ENCODE measurements around the gene SLC25A12. TPM values are rescaled to one million over a fixed set of nuclear protein-coding genes. Genes with fewer than 3 reads are reported as not detected.

The SLC25A12 gene
- total RNA-seq, 2 experiments from 2014 or later, result 8.7 to 9.5 TPM

- H3K27ac ChIP-seq (ENCODE audit: low read depth in 1 of 2, low read length in 2 of 2), result no peak overlapping the region
- intact Hi-C loops (cut with DNase I, micrococcal nuclease), result loop anchor here in 1 of 2 experiments (5.0 kb wide), 1 partner anchor 508 kb away; the partner anchor contains the start of gene ITGA6
- H3K4me3 Mint-ChIP-seq, result no peak overlapping the region
- no peaks in the 10 kb centered on the region for H3K9me3 ChIP-seq (ENCODE audit: control insufficient read depth in 1 of 2, insufficient read depth in 1 of 2, low read length in 2 of 2)
- no peak overlapping the region for H3K27ac Mint-ChIP-seq
- no peak for DNase-seq
- H3K9me3 Mint-ChIP-seq, result no peaks in the 10 kb centered on the region
- no peaks in the 10 kb centered on the region for H3K36me3 ChIP-seq (ENCODE audit: insufficient read depth, low read length)
- H3K4me3 ChIP-seq (ENCODE audit: low read length), result no peak overlapping the region
- peaks cover 9% of the 10 kb centered on the region for H3K36me3 Mint-ChIP-seq (ENCODE audit: low read depth)
- ChIA-PET CTCF (no interaction called here), POLR2A (no interaction called here)
- H3K27me3 ChIP-seq (ENCODE audit: control insufficient read depth in 1 of 2, insufficient read depth in 2 of 2, low read length in 2 of 2), result no peaks in the 10 kb centered on the region
- no peak for TF ChIP-seq CTCF (IDR thresholded peaks at IDR 0.05)
- H3K4me1 Mint-ChIP-seq (ENCODE audit: low read depth), result peaks cover 27% of the 10 kb centered on the region
- ATAC-seq (ENCODE audit: poor library complexity), result no peak
- H3K4me1 ChIP-seq (ENCODE audit: insufficient read depth, low read length), result peaks cover 18% of the 10 kb centered on the region
- H3K27me3 Mint-ChIP-seq, result no peaks in the 10 kb centered on the region
These were observed 25.4 kb upstream of the SLC25A12 start for GRCh38 chr2:171919453-171919852.

- CTCF ChIA-PET, result no interaction called here
- no peaks in the 10 kb centered on the region for H3K27me3 ChIP-seq (ENCODE audit: control insufficient read depth in 1 of 2, insufficient read depth in 2 of 2, low read length in 2 of 2)
- no peaks in the 10 kb centered on the region for H3K9me3 Mint-ChIP-seq
- H3K4me3 ChIP-seq (ENCODE audit: low read length), result no peak overlapping the region
- no peaks in the 10 kb centered on the region for H3K4me1 Mint-ChIP-seq (ENCODE audit: low read depth)
- intact Hi-C loops (cut with DNase I, micrococcal nuclease), result no loop called here
- DNase-seq (no peak), ATAC-seq (ENCODE audit: poor library complexity) (no peak)
- H3K27me3 Mint-ChIP-seq, result no peaks in the 10 kb centered on the region
- H3K4me1 ChIP-seq (ENCODE audit: insufficient read depth, low read length), result no peaks in the 10 kb centered on the region
- H3K9me3 ChIP-seq (ENCODE audit: control insufficient read depth in 1 of 2, insufficient read depth in 1 of 2, low read length in 2 of 2), result peaks cover 0 to 4% of the 10 kb centered on the region in 2 experiments
- no peak overlapping the region for H3K4me3 Mint-ChIP-seq
- H3K36me3 Mint-ChIP-seq (ENCODE audit: low read depth), result no peaks in the 10 kb centered on the region
- no peak overlapping the region for H3K27ac ChIP-seq (ENCODE audit: low read depth in 1 of 2, low read length in 2 of 2)
- H3K27ac Mint-ChIP-seq, result no peak overlapping the region
- POLR2A ChIA-PET, result no interaction called here
- no peak for TF ChIP-seq CTCF (IDR thresholded peaks at IDR 0.05)
- H3K36me3 ChIP-seq (ENCODE audit: insufficient read depth, low read length), result no peaks in the 10 kb centered on the region
These were observed 19.5 kb upstream of the SLC25A12 start for GRCh38 chr2:171913517-171913916.

- no peak for ATAC-seq (ENCODE audit: poor library complexity)
These were observed 16.4 kb upstream of the SLC25A12 start for GRCh38 chr2:171910494-171910893.

More at GRCh38 chr2:171910494-171910893, 16.4 kb upstream of the SLC25A12 start:
- Mint-ChIP-seq H3K4me1 (ENCODE audit: low read depth) (no peaks in the 10 kb centered on the region), H3K9me3 (no peaks in the 10 kb centered on the region), H3K27me3 (no peaks in the 10 kb centered on the region), H3K36me3 (ENCODE audit: low read depth) (no peaks in the 10 kb centered on the region), H3K27ac (no peak overlapping the region), H3K4me3 (no peak overlapping the region)
- intact Hi-C loops (cut with DNase I, micrococcal nuclease), result no loop called here
- no peak overlapping the region for H3K27ac ChIP-seq (ENCODE audit: low read depth in 1 of 2, low read length in 2 of 2)
- H3K27me3 ChIP-seq (ENCODE audit: control insufficient read depth in 1 of 2, insufficient read depth in 2 of 2, low read length in 2 of 2), result no peaks in the 10 kb centered on the region
- H3K4me1 ChIP-seq (ENCODE audit: insufficient read depth, low read length), result no peaks in the 10 kb centered on the region
- no peak for DNase-seq
- no peaks in the 10 kb centered on the region for H3K36me3 ChIP-seq (ENCODE audit: insufficient read depth, low read length)
- H3K4me3 ChIP-seq (ENCODE audit: low read length), result no peak overlapping the region
- TF ChIP-seq CTCF (IDR thresholded peaks at IDR 0.05), result no peak
- CTCF ChIA-PET, result no interaction called here
- POLR2A ChIA-PET, result no interaction called here
- peaks cover 0 to 4% of the 10 kb centered on the region in 2 experiments for H3K9me3 ChIP-seq (ENCODE audit: control insufficient read depth in 1 of 2, insufficient read depth in 1 of 2, low read length in 2 of 2)
